Adrenal gland (tissue), 5 donors: ENCODE results near the gene WDR17.

Experiments used
- POLR2A ChIP-seq, 2 donors: fragments of 450-650 bp; IDR thresholded peaks; one replicate each; pipeline ENCODE4 v1.6.1; 2017; ENCODE audit warnings: antibody characterized with exemption in 2 of 2, mild to moderate bottlenecking in 2 of 2, moderate library complexity in 1 of 2
- TF ChIP-seq, protein P1 (sequence below), 6 experiments: fragments of 450-650 bp in 4 of 6; fragments of 200-600 bp in 2 of 6; sonication (generic) in 1 of 6; IDR thresholded peaks; 1 replicate in 5 of 6; 2 replicates in 1 of 6; pipeline versions ENCODE4 v1.5.1 to v1.8.0; 2016 to 2021; ENCODE audit warnings: antibody characterized with exemption in 6 of 6, mild to moderate bottlenecking in 2 of 6, moderate library complexity in 1 of 6
- donor health status: DM: no; HTN: no; CAD: no.

DNA sequence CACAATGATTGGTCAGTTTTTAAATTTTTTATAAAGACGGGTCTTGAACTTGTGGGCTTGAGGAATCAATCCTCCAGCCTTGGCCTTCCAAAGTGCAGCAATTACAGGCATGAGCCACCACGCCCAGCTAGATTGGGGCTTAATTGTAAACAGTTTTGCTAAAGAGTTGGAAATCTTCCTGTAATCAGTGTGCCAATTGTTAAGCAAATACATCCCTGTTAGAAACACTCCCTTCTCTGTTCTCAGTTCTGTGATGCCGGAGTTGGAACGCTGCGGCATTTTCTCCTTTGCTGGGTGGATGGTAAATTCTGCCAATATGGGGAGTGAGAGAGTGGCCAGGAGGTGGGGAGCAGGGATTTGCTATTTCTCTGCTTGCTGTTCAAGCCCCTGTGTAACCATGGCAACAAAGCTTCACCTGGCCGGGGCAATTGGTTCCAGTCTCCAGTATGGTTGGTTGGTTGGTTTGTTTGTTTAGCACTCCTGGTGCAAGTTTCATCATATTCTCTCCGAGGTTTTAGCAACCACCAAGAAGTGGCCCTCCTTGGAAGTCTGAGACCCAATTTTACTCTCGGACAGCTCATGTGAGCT, 132.8 kb downstream of the WDR17 start:
- TF ChIP-seq, protein P1, sequence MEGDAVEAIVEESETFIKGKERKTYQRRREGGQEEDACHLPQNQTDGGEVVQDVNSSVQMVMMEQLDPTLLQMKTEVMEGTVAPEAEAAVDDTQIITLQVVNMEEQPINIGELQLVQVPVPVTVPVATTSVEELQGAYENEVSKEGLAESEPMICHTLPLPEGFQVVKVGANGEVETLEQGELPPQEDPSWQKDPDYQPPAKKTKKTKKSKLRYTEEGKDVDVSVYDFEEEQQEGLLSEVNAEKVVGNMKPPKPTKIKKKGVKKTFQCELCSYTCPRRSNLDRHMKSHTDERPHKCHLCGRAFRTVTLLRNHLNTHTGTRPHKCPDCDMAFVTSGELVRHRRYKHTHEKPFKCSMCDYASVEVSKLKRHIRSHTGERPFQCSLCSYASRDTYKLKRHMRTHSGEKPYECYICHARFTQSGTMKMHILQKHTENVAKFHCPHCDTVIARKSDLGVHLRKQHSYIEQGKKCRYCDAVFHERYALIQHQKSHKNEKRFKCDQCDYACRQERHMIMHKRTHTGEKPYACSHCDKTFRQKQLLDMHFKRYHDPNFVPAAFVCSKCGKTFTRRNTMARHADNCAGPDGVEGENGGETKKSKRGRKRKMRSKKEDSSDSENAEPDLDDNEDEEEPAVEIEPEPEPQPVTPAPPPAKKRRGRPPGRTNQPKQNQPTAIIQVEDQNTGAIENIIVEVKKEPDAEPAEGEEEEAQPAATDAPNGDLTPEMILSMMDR (IDR thresholded peaks at IDR 0.05), result no peak
- no peak for TF ChIP-seq POLR2A (IDR thresholded peaks at IDR 0.05)
